Subcutaneous adipose tissue (tissue), 4 donors: ENCODE measurements around the gene CRAMP1. TPM values are rescaled to one million over a fixed set of nuclear protein-coding genes. Genes with fewer than 3 reads are reported as not detected.

Experiments used
- CTCF ChIP-seq: fragments of 450-650 bp; IDR thresholded peaks from one replicate; pipeline ENCODE4 v1.5.1; 2016; ENCODE audit warnings: low read depth, mild to moderate bottlenecking, control low read depth, antibody characterized with exemption, moderate library complexity
- total RNA-seq, 4 donors: library from RNA; depleted of rRNA; stranded (reverse); fragments of >200 nt; gene quantifications; one replicate each; pipeline ENCODE4 v1.1.0, GENCODE V29; 2016

The CRAMP1 gene
- total RNA-seq, 4 donors from 2014 or later: 6.8 to 13.9 (median 8.7) TPM

GRCh38 chr16:1641261-1641660 is 29.1 kb downstream of the CRAMP1 start:
- no peak for TF ChIP-seq CTCF

- no peak for TF ChIP-seq CTCF
These were observed 30.0 kb downstream of the CRAMP1 start for GRCh38 chr16:1642148-1642547.

- TF ChIP-seq CTCF: no peak
These were observed 30.6 kb downstream of the CRAMP1 start for GRCh38 chr16:1642753-1643152.

GRCh38 chr16:1643521-1643920 is 31.4 kb downstream of the CRAMP1 start:
- TF ChIP-seq CTCF: no peak

- no peak for TF ChIP-seq CTCF
These were observed 33.9 kb downstream of the CRAMP1 start for GRCh38 chr16:1645914-1646525.

GRCh38 chr16:1647856-1648255 is 35.7 kb downstream of the CRAMP1 start:
- no peak for TF ChIP-seq CTCF

- TF ChIP-seq CTCF: no peak
These were observed 38.0 kb downstream of the CRAMP1 start for GRCh38 chr16:1650131-1650530.
